ENCODE results near the gene SLC4A8. TPM values are rescaled to one million over a fixed set of nuclear protein-coding genes. Genes with fewer than 3 reads are reported as not detected.

Gene SLC4A8
- total RNA-seq, 1 experiment from 2014 or later, result 62.7 TPM

GRCh38 chr12:51377099-51377984 lies 47.3 kb upstream of the SLC4A8 start:
- intact Hi-C loops (cut with micrococcal nuclease; ENCODE audit: unreplicated experiment), result no loop called here
- no peak overlapping the region for H3K27ac Mint-ChIP-seq (ENCODE audit: unreplicated experiment)
- TF ChIP-seq CTCF (IDR thresholded peaks at IDR 0.05; ENCODE audit: insufficient read depth in 1 of 2, low read depth in 1 of 2, low read length in 1 of 2, severe bottlenecking in 1 of 2, unreplicated experiment in 1 of 2), result no peak
- Histone ChIP-seq H3K4me1 (peaks cover 7% of the 10 kb centered on the region; the same call in 1 of the 2 replicates), H3K36me3 (ENCODE audit: control insufficient read depth, insufficient read depth, low read length) (peaks cover 17% of the 10 kb centered on the region), H3K4me3 (ENCODE audit: low read depth, low read length) (no peak overlapping the region), H3K9me3 (no peaks in the 10 kb centered on the region), H3K27me3 (replicated peaks; ENCODE audit: control insufficient read depth, insufficient read depth, low read length) (no peaks in the 10 kb centered on the region)
- ChIA-PET CTCF (interaction anchor here (0.6 kb wide), 1 partner anchor 294 kb away, joined by 3 read pairs; no protein-coding TSS in a partner anchor), POLR2A (interaction anchor here (0.6 kb wide), 1 partner anchor 294 kb away, joined by 3 read pairs; no protein-coding TSS in a partner anchor)
- BruUV-seq (replicated peaks), result no TSS peak
- no peak overlapping the region for H3K4me3 Mint-ChIP-seq (ENCODE audit: unreplicated experiment)
- H3K4me1 Mint-ChIP-seq (ENCODE audit: low read depth, unreplicated experiment), result peaks cover 4% of the 10 kb centered on the region
- peaks cover 97% of the 10 kb centered on the region for H3K36me3 Mint-ChIP-seq (ENCODE audit: insufficient read depth, unreplicated experiment)
- H3K27me3 Mint-ChIP-seq (ENCODE audit: insufficient read depth, unreplicated experiment), result no peaks in the 10 kb centered on the region
- DNase-seq, result no peak
- no peaks in the 10 kb centered on the region for H3K9me3 Mint-ChIP-seq (ENCODE audit: unreplicated experiment)

GRCh38 chr12:51378749-51379148 lies 45.9 kb upstream of the SLC4A8 start:
- peaks cover 9% of the 10 kb centered on the region for H3K4me1 Mint-ChIP-seq (ENCODE audit: low read depth, unreplicated experiment)
- no peak for DNase-seq
- Histone ChIP-seq H3K9me3 (no peaks in the 10 kb centered on the region), H3K4me3 (ENCODE audit: low read depth, low read length) (no peak overlapping the region), H3K27me3 (replicated peaks; ENCODE audit: control insufficient read depth, insufficient read depth, low read length) (no peaks in the 10 kb centered on the region), H3K36me3 (ENCODE audit: control insufficient read depth, insufficient read depth, low read length) (peaks cover 21% of the 10 kb centered on the region), H3K4me1 (no peaks in the 10 kb centered on the region)
- POLR2A ChIA-PET, result no interaction called here
- no peak overlapping the region for H3K27ac Mint-ChIP-seq (ENCODE audit: unreplicated experiment)
- peaks cover 98% of the 10 kb centered on the region for H3K36me3 Mint-ChIP-seq (ENCODE audit: insufficient read depth, unreplicated experiment)
- BruUV-seq (replicated peaks), result no TSS peak
- no peaks in the 10 kb centered on the region for H3K27me3 Mint-ChIP-seq (ENCODE audit: insufficient read depth, unreplicated experiment)
- TF ChIP-seq CTCF (IDR thresholded peaks at IDR 0.05; ENCODE audit: insufficient read depth in 1 of 2, low read depth in 1 of 2, low read length in 1 of 2, severe bottlenecking in 1 of 2, unreplicated experiment in 1 of 2), result no peak
- H3K9me3 Mint-ChIP-seq (ENCODE audit: unreplicated experiment), result no peaks in the 10 kb centered on the region
- intact Hi-C loops (cut with micrococcal nuclease; ENCODE audit: unreplicated experiment), result no loop called here
- CTCF ChIA-PET, result interaction anchor here (0.6 kb wide), 1 partner anchor 509 kb away, joined by 3 read pairs; the partner anchor contains the start of gene ANKRD33
- H3K4me3 Mint-ChIP-seq (ENCODE audit: unreplicated experiment), result no peak overlapping the region

- H3K27ac Mint-ChIP-seq (ENCODE audit: unreplicated experiment), result no peak overlapping the region
- BruUV-seq (replicated peaks), result no TSS peak
- intact Hi-C loops (cut with micrococcal nuclease; ENCODE audit: unreplicated experiment), result no loop called here
- Histone ChIP-seq H3K36me3 (ENCODE audit: control insufficient read depth, insufficient read depth, low read length) (peaks cover 21% of the 10 kb centered on the region), H3K4me3 (ENCODE audit: low read depth, low read length) (no peak overlapping the region), H3K27me3 (replicated peaks; ENCODE audit: control insufficient read depth, insufficient read depth, low read length) (no peaks in the 10 kb centered on the region), H3K9me3 (no peaks in the 10 kb centered on the region), H3K4me1 (no peaks in the 10 kb centered on the region)
- peaks cover 9% of the 10 kb centered on the region for H3K4me1 Mint-ChIP-seq (ENCODE audit: low read depth, unreplicated experiment)
- ChIA-PET POLR2A (no interaction called here), CTCF (no interaction called here)
- H3K9me3 Mint-ChIP-seq (ENCODE audit: unreplicated experiment), result no peaks in the 10 kb centered on the region
- H3K27me3 Mint-ChIP-seq (ENCODE audit: insufficient read depth, unreplicated experiment), result no peaks in the 10 kb centered on the region
- peaks cover 99% of the 10 kb centered on the region for H3K36me3 Mint-ChIP-seq (ENCODE audit: insufficient read depth, unreplicated experiment)
- H3K4me3 Mint-ChIP-seq (ENCODE audit: unreplicated experiment), result no peak overlapping the region
- DNase-seq, result no peak
- TF ChIP-seq CTCF (IDR thresholded peaks at IDR 0.05; ENCODE audit: insufficient read depth in 1 of 2, low read depth in 1 of 2, low read length in 1 of 2, severe bottlenecking in 1 of 2, unreplicated experiment in 1 of 2), result no peak
Measured at GRCh38 chr12:51379571-51379970, 45.1 kb upstream of the SLC4A8 start.
